ENCODE measurements around the gene DNM1. TPM values are rescaled to one million over a fixed set of nuclear protein-coding genes. Genes with fewer than 3 reads are reported as not detected.
"Not testable (repeated sequence)": the region's sequence is repeated elsewhere in the genome, so short reads cannot be mapped to it uniquely, and the experiment has no call there.

The DNM1 gene
- total RNA-seq, 2 experiments from 2014 or later: 0.36 to 0.59 TPM

GRCh38 chr9:128175726-128176125, 27.5 kb upstream of the DNM1 start:
- Mint-ChIP-seq H3K9me3 (no peaks in the 10 kb centered on the region), H3K27ac (peak overlapping the region; percentile 52), H3K27me3 (no peaks in the 10 kb centered on the region), H3K4me1 (ENCODE audit: low read depth) (no peaks in the 10 kb centered on the region), H3K4me3 (no peak overlapping the region), H3K36me3 (ENCODE audit: low read depth) (peaks cover 38% of the 10 kb centered on the region)
- ChIA-PET CTCF (interaction anchor here (1.1 to 1.6 kb wide), 3 partner anchors 8 to 19 kb away, joined by 3 to 6 read pairs (median 4); no protein-coding TSS in a partner anchor), POLR2A (interaction anchor here (1.1 to 1.5 kb wide), 3 partner anchors 11 to 16 kb away, joined by 3 to 6 read pairs (median 3); partner anchors contain the start of genes BBLN and CIZ1)
- no peak for ATAC-seq
- DNase-seq: no peak
- TF ChIP-seq CTCF (IDR thresholded peaks at IDR 0.05): no peak
- intact Hi-C loops (cut with micrococcal nuclease): no loop called here

GRCh38 chr9:128178806-128179431, 24.3 kb upstream of the DNM1 start:
- ChIA-PET POLR2A (interaction anchor here (2.8 kb wide), 1 partner anchor 11 kb away, joined by 13 read pairs; no protein-coding TSS in a partner anchor), CTCF (no interaction called here)
- DNase-seq: no peak
- H3K27ac Mint-ChIP-seq: no peak overlapping the region
- intact Hi-C loops (cut with micrococcal nuclease): no loop called here
- peaks cover 41% of the 10 kb centered on the region for H3K36me3 Mint-ChIP-seq (ENCODE audit: low read depth)
- H3K9me3 Mint-ChIP-seq: no peaks in the 10 kb centered on the region
- TF ChIP-seq CTCF (IDR thresholded peaks at IDR 0.05): no peak
- ATAC-seq: no peak
- no peak overlapping the region for H3K4me3 Mint-ChIP-seq
- H3K4me1 Mint-ChIP-seq (ENCODE audit: low read depth): peaks cover 3% of the 10 kb centered on the region
- no peaks in the 10 kb centered on the region for H3K27me3 Mint-ChIP-seq

GRCh38 chr9:128180001-128180400, 23.2 kb upstream of the DNM1 start:
- POLR2A ChIA-PET: interaction anchor here (2.8 kb wide), 1 partner anchor 10 kb away, joined by 13 read pairs; no protein-coding TSS in a partner anchor
- ATAC-seq: no peak
- intact Hi-C loops (cut with micrococcal nuclease): no loop called here
- no peak for DNase-seq
- CTCF ChIA-PET: interaction anchor here (1.0 kb wide), 1 partner anchor 7 kb away, joined by 3 read pairs; no protein-coding TSS in a partner anchor
- H3K36me3 Mint-ChIP-seq (ENCODE audit: low read depth): peaks cover 43% of the 10 kb centered on the region
- H3K27ac Mint-ChIP-seq: no peak overlapping the region
- no peaks in the 10 kb centered on the region for H3K27me3 Mint-ChIP-seq
- no peaks in the 10 kb centered on the region for H3K9me3 Mint-ChIP-seq
- no peak for TF ChIP-seq CTCF (IDR thresholded peaks at IDR 0.05)
- H3K4me3 Mint-ChIP-seq: no peak overlapping the region
- peaks cover 5% of the 10 kb centered on the region for H3K4me1 Mint-ChIP-seq (ENCODE audit: low read depth)

- POLR2A ChIA-PET: interaction anchor here (2.8 kb wide), 1 partner anchor 10 kb away, joined by 13 read pairs; no protein-coding TSS in a partner anchor
- peaks cover 5% of the 10 kb centered on the region for H3K4me1 Mint-ChIP-seq (ENCODE audit: low read depth)
Observed at GRCh38 chr9:128180447-128180846, 22.7 kb upstream of the DNM1 start.

GRCh38 chr9:128181480-128181879, 21.7 kb upstream of the DNM1 start:
- H3K9me3 Mint-ChIP-seq; ATAC-seq; H3K27me3 Mint-ChIP-seq; H3K4me3 Mint-ChIP-seq; intact Hi-C loops (cut with micrococcal nuclease); POLR2A ChIA-PET; H3K4me1 Mint-ChIP-seq (ENCODE audit: low read depth); H3K27ac Mint-ChIP-seq; DNase-seq: not testable (repeated sequence)
- peaks cover 36% of the 10 kb centered on the region for H3K36me3 Mint-ChIP-seq (ENCODE audit: low read depth)
- CTCF ChIA-PET: interaction anchor here (0.8 kb wide), 1 partner anchor 12 kb away, joined by 3 read pairs; no protein-coding TSS in a partner anchor

More at GRCh38 chr9:128180447-128180846, 22.7 kb upstream of the DNM1 start:
- no peak for ATAC-seq
- CTCF ChIA-PET: interaction anchor here (1.0 kb wide), 1 partner anchor 8 kb away, joined by 3 read pairs; no protein-coding TSS in a partner anchor
- DNase-seq: no peak
- no peak for TF ChIP-seq CTCF (IDR thresholded peaks at IDR 0.05)
- H3K27ac Mint-ChIP-seq: no peak overlapping the region
- intact Hi-C loops (cut with micrococcal nuclease): no loop called here
- H3K4me3 Mint-ChIP-seq: no peak overlapping the region
- H3K27me3 Mint-ChIP-seq: no peaks in the 10 kb centered on the region
- H3K9me3 Mint-ChIP-seq: no peaks in the 10 kb centered on the region
- peaks cover 39% of the 10 kb centered on the region for H3K36me3 Mint-ChIP-seq (ENCODE audit: low read depth)

Measured in activated CD8-positive, alpha-beta T cell treated with anti-CD3 and anti-CD28 coated beads for 36 hours (primary cell).